OCI-LY1 (cell line): ENCODE measurements around the gene KIN.
"Not testable (repeated sequence)": the region's sequence is repeated elsewhere in the genome, so short reads cannot be mapped to it uniquely, and the experiment has no call there.

ENCODE experiments used
- H2AFZ ChIP-seq: fragments of 200-600 bp; sonication (generic), shearing (Covaris generic); 2 replicates; pipeline ENCODE4 v1.6.0; 2014; ENCODE audit warnings: antibody characterized with exemption, mild to moderate bottlenecking, low read length
- H3F3A ChIP-seq: fragments of 200-600 bp; sonication (generic), shearing (Covaris generic); 2 replicates; pipeline ENCODE4 v1.6.0; 2014; ENCODE audit warnings: mild to moderate bottlenecking, antibody characterized with exemption, low read length, moderate library complexity; ENCODE audit not compliant: insufficient read depth
- H3K27ac ChIP-seq: fragments of 200-600 bp; sonication (generic); 2 replicates; pipeline ENCODE4 v1.5.1; 2014; ENCODE audit warnings: low read length, mixed run types, mild to moderate bottlenecking, low read depth; ENCODE audit not compliant: poor library complexity, severe bottlenecking
- H3K27me3 ChIP-seq: fragments of 200-600 bp; sonication (generic); 2 replicates; pipeline ENCODE4 v1.6.0; 2014; ENCODE audit warnings: antibody characterized with exemption, mild to moderate bottlenecking, low read length, moderate library complexity; ENCODE audit not compliant: insufficient read depth
- H3K36me3 ChIP-seq: fragments of 200-600 bp; sonication (generic); 2 replicates; pipeline ENCODE4 v1.6.1; 2014; ENCODE audit warnings: mild to moderate bottlenecking, antibody characterized with exemption, low read length, moderate library complexity, mixed read lengths; ENCODE audit not compliant: insufficient read depth
- H3K4me1 ChIP-seq: fragments of 200-600 bp; sonication (generic); 2 replicates; pipeline ENCODE4 v1.5.1; 2014; ENCODE audit warnings: mild to moderate bottlenecking, low read length, moderate library complexity; ENCODE audit not compliant: insufficient read depth, severe bottlenecking
- H3K4me2 ChIP-seq: fragments of 200-600 bp; sonication (generic), shearing (Covaris generic); 2 replicates; pipeline ENCODE4 v1.6.1; 2014; ENCODE audit warnings: low read length
- H3K4me3 ChIP-seq: fragments of 200-600 bp; sonication (generic); 2 replicates; pipeline ENCODE4 v1.5.1; 2014; ENCODE audit warnings: low read length, low read depth, mild to moderate bottlenecking, mixed read lengths; ENCODE audit not compliant: poor library complexity, severe bottlenecking
- H3K79me2 ChIP-seq: fragments of 200-600 bp; shearing (Covaris generic); 2 replicates; pipeline ENCODE4 v1.6.1; 2016; ENCODE audit warnings: mixed run types, low read length, mixed read lengths; ENCODE audit not compliant: insufficient read depth
- H3K9ac ChIP-seq: fragments of 200-600 bp; sonication (generic), shearing (Covaris generic); 2 replicates; pipeline ENCODE4 v1.6.1; 2014; ENCODE audit warnings: mild to moderate bottlenecking, low read length, mixed read lengths
- H3K9me2 ChIP-seq: fragments of 200-600 bp; sonication (generic), shearing (Covaris generic); 2 replicates; pipeline ENCODE4 v1.6.1; 2014; ENCODE audit warnings: low read depth, mild to moderate bottlenecking, low read length, mixed read lengths
- H3K9me3 ChIP-seq: fragments of 200-600 bp; shearing (Covaris generic); 2 replicates; pipeline ENCODE4 v1.6.1; 2014; ENCODE audit warnings: low read length, mixed read lengths
- H4K20me1 ChIP-seq: fragments of 200-600 bp; sonication (generic), shearing (Covaris generic); 2 replicates; pipeline ENCODE4 v1.6.0; 2016; ENCODE audit warnings: mild to moderate bottlenecking, low read length; ENCODE audit not compliant: insufficient read depth
- EZH2 ChIP-seq: fragments of 200-600 bp; sonication (generic), shearing (Covaris generic); IDR thresholded peaks from 2 replicates; pipeline ENCODE4 v1.8.0; 2017; ENCODE audit warnings: borderline replicate concordance, mixed run types, mild to moderate bottlenecking, antibody characterized with exemption, low read length, moderate library complexity, mixed read lengths
- TF ChIP-seq, protein P1 (sequence below): fragments of 200-600 bp; sonication (generic), shearing (Covaris generic); IDR thresholded peaks from 2 replicates; pipeline ENCODE4 v1.5.1; 2017; ENCODE audit warnings: mild to moderate bottlenecking, antibody characterized with exemption, low read length, moderate library complexity, mixed read lengths

KIN gene

DNA sequence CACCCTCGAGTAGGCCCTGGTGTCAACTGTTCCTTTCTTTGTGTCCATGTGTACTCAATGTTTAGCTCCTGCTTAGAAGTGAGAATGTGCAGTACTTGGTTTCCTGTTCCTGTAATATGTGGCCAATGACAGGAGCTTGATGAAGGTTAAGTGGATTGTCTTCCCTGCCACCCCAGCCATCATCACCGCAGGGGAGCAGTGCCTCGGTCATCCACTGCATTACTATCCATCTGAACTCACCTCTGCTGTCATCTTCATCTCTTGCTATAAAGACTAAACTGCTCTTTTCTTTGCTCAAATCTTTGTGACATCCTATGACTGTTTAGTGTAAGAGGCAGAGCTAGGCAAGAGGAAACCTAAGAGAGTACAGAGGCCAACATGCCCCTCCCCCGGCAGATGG is 69.1 kb downstream of the KIN start:
- Histone ChIP-seq H3K79me2 (no peaks in the 10 kb centered on the region), H3K9ac (no peak overlapping the region), H3K4me1 (no peaks in the 10 kb centered on the region), H3K27me3 (0 out of 2 replicates have a peak, but pooled peaks cover 3% of the 10 kb centered on the region), H4K20me1 (no peaks in the 10 kb centered on the region), H3K4me3 (no peak overlapping the region), H3K4me2 (no peak overlapping the region), H3K9me2 (no peaks in the 10 kb centered on the region), H2AFZ (no peak overlapping the region), H3K27ac (no peak overlapping the region), H3K36me3 (no peaks in the 10 kb centered on the region), H3F3A (no peaks in the 10 kb centered on the region), H3K9me3 (no peaks in the 10 kb centered on the region)
- no peak for TF ChIP-seq EZH2
- TF ChIP-seq, protein P1, sequence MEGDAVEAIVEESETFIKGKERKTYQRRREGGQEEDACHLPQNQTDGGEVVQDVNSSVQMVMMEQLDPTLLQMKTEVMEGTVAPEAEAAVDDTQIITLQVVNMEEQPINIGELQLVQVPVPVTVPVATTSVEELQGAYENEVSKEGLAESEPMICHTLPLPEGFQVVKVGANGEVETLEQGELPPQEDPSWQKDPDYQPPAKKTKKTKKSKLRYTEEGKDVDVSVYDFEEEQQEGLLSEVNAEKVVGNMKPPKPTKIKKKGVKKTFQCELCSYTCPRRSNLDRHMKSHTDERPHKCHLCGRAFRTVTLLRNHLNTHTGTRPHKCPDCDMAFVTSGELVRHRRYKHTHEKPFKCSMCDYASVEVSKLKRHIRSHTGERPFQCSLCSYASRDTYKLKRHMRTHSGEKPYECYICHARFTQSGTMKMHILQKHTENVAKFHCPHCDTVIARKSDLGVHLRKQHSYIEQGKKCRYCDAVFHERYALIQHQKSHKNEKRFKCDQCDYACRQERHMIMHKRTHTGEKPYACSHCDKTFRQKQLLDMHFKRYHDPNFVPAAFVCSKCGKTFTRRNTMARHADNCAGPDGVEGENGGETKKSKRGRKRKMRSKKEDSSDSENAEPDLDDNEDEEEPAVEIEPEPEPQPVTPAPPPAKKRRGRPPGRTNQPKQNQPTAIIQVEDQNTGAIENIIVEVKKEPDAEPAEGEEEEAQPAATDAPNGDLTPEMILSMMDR = no peak

DNA sequence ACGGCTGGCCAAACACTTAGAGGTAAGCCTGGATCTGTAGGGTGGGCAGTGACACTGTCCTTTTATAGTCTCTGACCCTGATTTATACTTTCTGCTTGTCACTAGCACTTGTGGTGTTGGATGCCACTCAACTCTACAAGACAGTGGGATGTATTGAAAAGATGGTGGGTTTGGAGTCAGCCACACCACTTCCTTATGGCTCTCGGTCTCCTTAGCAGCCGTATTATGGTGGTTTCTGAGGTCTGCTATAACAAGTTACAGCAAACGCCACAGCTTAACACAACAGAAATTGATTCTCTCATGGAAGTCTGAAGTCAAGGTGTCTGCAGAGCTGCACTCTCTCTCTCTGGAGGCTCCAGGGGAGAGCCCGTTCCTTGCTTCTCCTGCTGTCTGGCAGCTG is 70.0 kb downstream of the KIN start:
- no peaks in the 10 kb centered on the region for H4K20me1 ChIP-seq
- H3K9me3 ChIP-seq = no peaks in the 10 kb centered on the region
- no peaks in the 10 kb centered on the region for H3K9me2 ChIP-seq
- H3K4me1 ChIP-seq = no peaks in the 10 kb centered on the region
- TF ChIP-seq, protein P1 = no peak
- no peak for TF ChIP-seq EZH2
- 0 out of 2 replicates have a peak, but pooled peaks cover 3% of the 10 kb centered on the region for H3K27me3 ChIP-seq
- no peaks in the 10 kb centered on the region for H3K79me2 ChIP-seq
- no peak overlapping the region for H3K27ac ChIP-seq
- no peak overlapping the region for H3K4me2 ChIP-seq
- no peaks in the 10 kb centered on the region for H3F3A ChIP-seq
- H2AFZ ChIP-seq = no peak overlapping the region
- no peak overlapping the region for H3K9ac ChIP-seq
- H3K4me3 ChIP-seq = no peak overlapping the region
- H3K36me3 ChIP-seq = no peaks in the 10 kb centered on the region

DNA sequence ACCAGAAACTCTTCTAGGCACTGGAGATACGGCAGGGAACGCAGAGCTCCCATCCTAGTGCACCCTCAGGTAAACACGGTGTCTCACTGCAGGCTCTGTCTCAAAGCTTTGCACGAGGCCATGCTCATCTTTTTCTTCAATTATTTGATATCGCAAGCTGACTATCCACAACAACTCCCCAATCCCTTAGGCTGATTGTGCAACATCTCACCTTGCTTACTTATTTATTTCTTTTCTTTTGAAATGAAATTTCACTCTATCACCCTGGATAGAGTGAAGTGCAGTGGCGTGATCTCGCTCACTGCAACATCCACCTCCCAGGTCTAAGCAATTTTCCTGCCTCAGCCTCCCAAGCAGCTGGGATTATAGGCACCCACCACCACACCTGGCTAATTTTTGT is 72.3 kb downstream of the KIN start:
- Histone ChIP-seq H3K4me3 (no peak overlapping the region), H3K9ac (no peak overlapping the region), H3K9me3 (no peaks in the 10 kb centered on the region), H3K36me3 (no peaks in the 10 kb centered on the region), H3K79me2 (no peaks in the 10 kb centered on the region), H3K27me3 (0 out of 2 replicates have a peak, but pooled peaks cover 3% of the 10 kb centered on the region), H3K27ac (no peak overlapping the region), H3F3A (no peaks in the 10 kb centered on the region), H3K4me2 (no peak overlapping the region), H2AFZ (no peak overlapping the region), H3K9me2 (no peaks in the 10 kb centered on the region), H4K20me1 (no peaks in the 10 kb centered on the region), H3K4me1 (no peaks in the 10 kb centered on the region)
- TF ChIP-seq, protein P1 = no peak
- no peak for TF ChIP-seq EZH2

GRCh38 chr10:7711075-7711474 is 76.7 kb downstream of the KIN start:
- H3K4me2 ChIP-seq, H3K4me3 ChIP-seq, H3K4me1 ChIP-seq, H3K9me3 ChIP-seq, H3K79me2 ChIP-seq, H4K20me1 ChIP-seq, H3F3A ChIP-seq, H3K27ac ChIP-seq, H2AFZ ChIP-seq, H3K9me2 ChIP-seq, H3K27me3 ChIP-seq, H3K36me3 ChIP-seq, H3K9ac ChIP-seq: not testable (repeated sequence)
